ENCODE data around the gene EVA1A.
"Not testable (repeated sequence)": the region's sequence is repeated elsewhere in the genome, so short reads cannot be mapped to it uniquely, and the experiment has no call there.

Gene EVA1A

GRCh38 chr2:75483878-75484277, 76.9 kb downstream of the EVA1A start:
- no peak for DNase-seq (ENCODE audit: low spot score)

GRCh38 chr2:75482398-75482797, 78.3 kb downstream of the EVA1A start:
- DNase-seq (ENCODE audit: low spot score), result no peak

- no peak for DNase-seq (ENCODE audit: low spot score)
These were observed 79.5 kb downstream of the EVA1A start for GRCh38 chr2:75480971-75481836.

GRCh38 chr2:75477696-75478095, 83.0 kb downstream of the EVA1A start:
- not testable (repeated sequence) for DNase-seq (ENCODE audit: low spot score)

GRCh38 chr2:75476761-75477160, 84.0 kb downstream of the EVA1A start:
- DNase-seq (ENCODE audit: low spot score), result no peak

GRCh38 chr2:75475976-75476375, 84.8 kb downstream of the EVA1A start:
- no peak for DNase-seq (ENCODE audit: low spot score)

- DNase-seq (ENCODE audit: low spot score), result no peak
These were observed 85.7 kb downstream of the EVA1A start for GRCh38 chr2:75475049-75475448.

- no peak for DNase-seq (ENCODE audit: low spot score)
These were observed 86.6 kb downstream of the EVA1A start for GRCh38 chr2:75474115-75474514.

GRCh38 chr2:75466708-75467311, 93.9 kb downstream of the EVA1A start:
- no peak for DNase-seq (ENCODE audit: low spot score)

- no peak for DNase-seq (ENCODE audit: low spot score)
These were observed 95.3 kb downstream of the EVA1A start for GRCh38 chr2:75465317-75465984.

GRCh38 chr2:75464348-75464946, 96.3 kb downstream of the EVA1A start:
- DNase-seq (ENCODE audit: low spot score), result no peak

- DNase-seq (ENCODE audit: low spot score), result no peak
These were observed 98.0 kb downstream of the EVA1A start for GRCh38 chr2:75462721-75463120.

- no peak for DNase-seq (ENCODE audit: low spot score)
These were observed 98.5 kb downstream of the EVA1A start for GRCh38 chr2:75462206-75462605.

- DNase-seq (ENCODE audit: low spot score), result no peak
These were observed 100.1 kb downstream of the EVA1A start for GRCh38 chr2:75460630-75461029.

GRCh38 chr2:75459565-75460310, 101.0 kb downstream of the EVA1A start:
- DNase-seq (ENCODE audit: low spot score), result no peak

GRCh38 chr2:75458201-75458600, 102.5 kb downstream of the EVA1A start:
- DNase-seq (ENCODE audit: low spot score), result no peak

- no peak for DNase-seq (ENCODE audit: low spot score)
These were observed 103.9 kb downstream of the EVA1A start for GRCh38 chr2:75456825-75457224.

GRCh38 chr2:75456111-75456510, 104.6 kb downstream of the EVA1A start:
- no peak for DNase-seq (ENCODE audit: low spot score)

GRCh38 chr2:75454241-75454620, 106.5 kb downstream of the EVA1A start:
- DNase-seq (ENCODE audit: low spot score), result no peak

GRCh38 chr2:75453384-75454240, 107.1 kb downstream of the EVA1A start:
- no peak for DNase-seq (ENCODE audit: low spot score)

- no peak for DNase-seq (ENCODE audit: low spot score)
These were observed 110.7 kb downstream of the EVA1A start for GRCh38 chr2:75450068-75450467.
